Esophagus squamous epithelium (tissue), 5 donors: ENCODE results near the gene GPRASP1. TPM values are rescaled to one million over a fixed set of nuclear protein-coding genes. Genes with fewer than 3 reads are reported as not detected.

ENCODE experiments used
- DNase-seq: peaks from one replicate; lab custom pipeline; 2025; lab: John Stamatoyannopoulos, UW
- H3K27ac ChIP-seq, 4 donors: fragments of 200-600 bp; sonication (generic); one replicate each; pipeline ENCODE4 v1.5.1; 2016 to 2019; ENCODE audit warnings: mild to moderate bottlenecking in 1 of 4
- H3K27me3 ChIP-seq, 4 donors: fragments of 200-600 bp; sonication (generic); 1 replicate in 3 of 4; 2 replicates in 1 of 4; pipeline versions ENCODE4 v1.5.1 to v1.6.0; 2017 to 2021; ENCODE audit warnings: antibody characterized with exemption in 1 of 4
- H3K36me3 ChIP-seq, 3 donors: fragments of 200-600 bp; sonication (generic); one replicate each; pipeline ENCODE4 v1.5.1; 2016 to 2019
- H3K4me1 ChIP-seq, 3 donors: fragments of 200-600 bp; sonication (generic); one replicate each; pipeline ENCODE4 v1.5.1; 2017 to 2019
- H3K4me3 ChIP-seq, 4 donors: fragments of 200-600 bp; sonication (generic); 1 replicate in 3 of 4; 2 replicates in 1 of 4; pipeline ENCODE4 v1.5.1; 2016 to 2019; ENCODE audit warnings: mild to moderate bottlenecking in 2 of 4, moderate library complexity in 1 of 4
- H3K9me3 ChIP-seq, 3 donors: fragments of 200-600 bp; sonication (generic); one replicate each; pipeline ENCODE4 v1.5.1; 2016 to 2019
- POLR2A ChIP-seq, 4 donors: fragments of 450-650 bp; IDR thresholded peaks; one replicate each; pipeline ENCODE4 v1.6.1; 2017; ENCODE audit warnings: antibody characterized with exemption in 4 of 4, mild to moderate bottlenecking in 4 of 4, moderate library complexity in 3 of 4
- WGBS, 2 donors: methylation state at CpG; one replicate each; pipeline ENCODE4 v1.1.5; 2018; 5-methylcytosine and 5-hydroxymethylcytosine counted together
- intact Hi-C: fragments of 100-400 bp; cut with DNase I; formaldehyde crosslinking; loops from one replicate; pipeline ENCODE4 v1.15.0; 2022
- total RNA-seq, 4 donors: library from RNA; depleted of rRNA; stranded (reverse); fragments of >200 nt; gene quantifications; one replicate each; pipeline ENCODE4 v1.1.0, GENCODE V29; 2016
- TF ChIP-seq, protein P1 (sequence below), 6 experiments: fragments of 450-650 bp in 4 of 6; fragments of 200-600 bp in 2 of 6; sonication (generic) in 2 of 6; IDR thresholded peaks; one replicate each; pipeline ENCODE4 v1.5.1; 2016 to 2019; ENCODE audit warnings: antibody characterized with exemption in 6 of 6, mild to moderate bottlenecking in 4 of 6, moderate library complexity in 4 of 6
- donor health status: DM: yes; HTN: yes; CAD: no.

Gene GPRASP1
- total RNA-seq, 4 donors from 2014 or later: 0.45 to 8.0 (median 1.4) TPM

GRCh38 chrX:102624105-102624504 lies 27.2 kb upstream of the GPRASP1 start:
- 84% methylated on average over 5 of the region's 6 CpGs; no CpG with 5 or more reads in 1 of the 2 donors for WGBS, 2 donors
- no peak for DNase-seq

DNA sequence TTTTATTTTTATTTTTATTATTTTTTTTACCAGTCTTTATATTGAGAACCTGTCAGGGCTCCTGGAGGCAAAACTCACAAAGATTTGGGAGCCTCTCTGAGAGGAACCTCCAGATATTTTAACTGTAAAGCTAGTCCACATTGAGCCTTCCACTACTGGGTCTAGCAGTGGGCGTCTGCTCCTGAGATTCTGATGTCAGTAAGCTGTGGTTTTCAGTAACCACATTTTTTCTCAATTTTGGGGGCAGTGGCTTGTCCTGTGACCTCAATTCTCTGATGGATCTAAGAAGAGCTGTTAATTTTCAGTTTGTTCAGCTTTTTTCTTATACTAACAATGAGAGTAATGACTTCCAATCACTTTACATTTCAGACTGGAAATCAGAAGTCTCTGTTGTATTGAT lies 23.6 kb upstream of the GPRASP1 start:
- Histone ChIP-seq H3K4me3 (no peak overlapping the region), H3K9me3 (peaks cover 0 to 5% (median 0%) of the 10 kb centered on the region in 3 donors), H3K36me3 (no peaks in the 10 kb centered on the region), H3K27me3 (no peaks in the 10 kb centered on the region), H3K27ac (no peak overlapping the region), H3K4me1 (no peaks in the 10 kb centered on the region)
- 69 to 80% methylated on average over 1 of the region's 1 CpG for whole genome bisulfite sequencing, 2 donors
- TF ChIP-seq POLR2A (IDR thresholded peaks at IDR 0.05): no peak
- TF ChIP-seq, protein P1, sequence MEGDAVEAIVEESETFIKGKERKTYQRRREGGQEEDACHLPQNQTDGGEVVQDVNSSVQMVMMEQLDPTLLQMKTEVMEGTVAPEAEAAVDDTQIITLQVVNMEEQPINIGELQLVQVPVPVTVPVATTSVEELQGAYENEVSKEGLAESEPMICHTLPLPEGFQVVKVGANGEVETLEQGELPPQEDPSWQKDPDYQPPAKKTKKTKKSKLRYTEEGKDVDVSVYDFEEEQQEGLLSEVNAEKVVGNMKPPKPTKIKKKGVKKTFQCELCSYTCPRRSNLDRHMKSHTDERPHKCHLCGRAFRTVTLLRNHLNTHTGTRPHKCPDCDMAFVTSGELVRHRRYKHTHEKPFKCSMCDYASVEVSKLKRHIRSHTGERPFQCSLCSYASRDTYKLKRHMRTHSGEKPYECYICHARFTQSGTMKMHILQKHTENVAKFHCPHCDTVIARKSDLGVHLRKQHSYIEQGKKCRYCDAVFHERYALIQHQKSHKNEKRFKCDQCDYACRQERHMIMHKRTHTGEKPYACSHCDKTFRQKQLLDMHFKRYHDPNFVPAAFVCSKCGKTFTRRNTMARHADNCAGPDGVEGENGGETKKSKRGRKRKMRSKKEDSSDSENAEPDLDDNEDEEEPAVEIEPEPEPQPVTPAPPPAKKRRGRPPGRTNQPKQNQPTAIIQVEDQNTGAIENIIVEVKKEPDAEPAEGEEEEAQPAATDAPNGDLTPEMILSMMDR (IDR thresholded peaks at IDR 0.05): no peak
- no peak for DNase-seq
- intact Hi-C loops: no loop called here

More at GRCh38 chrX:102624105-102624504, 27.2 kb upstream of the GPRASP1 start:
- H3K27ac ChIP-seq: no peak overlapping the region
- H3K27me3 ChIP-seq: no peaks in the 10 kb centered on the region
- TF ChIP-seq POLR2A (IDR thresholded peaks at IDR 0.05): no peak
- TF ChIP-seq, protein P1 (IDR thresholded peaks at IDR 0.05): no peak
- H3K36me3 ChIP-seq: peaks cover 0 to 4% (median 0%) of the 10 kb centered on the region in 3 donors
- intact Hi-C loops: no loop called here
- H3K4me3 ChIP-seq: no peak overlapping the region
- H3K4me1 ChIP-seq: no peaks in the 10 kb centered on the region
- peaks cover 0 to 16% (median 7%) of the 10 kb centered on the region in 3 donors for H3K9me3 ChIP-seq

DNA sequence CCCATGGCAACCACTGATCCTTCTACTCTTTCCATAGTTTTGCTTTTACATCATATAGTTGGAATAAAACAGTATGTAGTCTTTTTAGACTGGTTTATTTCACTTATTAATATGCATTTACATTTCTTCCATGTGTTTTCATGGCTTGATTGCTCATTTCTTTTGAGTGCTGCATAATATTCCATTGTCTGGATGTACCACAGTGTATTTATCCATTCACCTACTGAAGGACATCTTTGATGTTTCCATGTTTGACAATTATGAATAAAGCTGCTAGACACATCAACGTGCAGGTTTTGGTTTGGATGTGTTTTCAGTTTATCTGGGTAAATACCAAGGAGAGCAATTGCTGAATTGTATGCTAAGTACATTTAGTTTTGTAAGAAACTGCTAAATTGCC lies 13.7 kb upstream of the GPRASP1 start:
- no peak overlapping the region for H3K27ac ChIP-seq
- peaks cover 0 to 2% (median 0%) of the 10 kb centered on the region in 3 donors for H3K36me3 ChIP-seq
- WGBS, 2 donors: 53 to 100% methylated on average over 1 of the region's 1 CpG
- no peak for DNase-seq
- no peaks in the 10 kb centered on the region for H3K9me3 ChIP-seq
- no peak for TF ChIP-seq POLR2A (IDR thresholded peaks at IDR 0.05)
- TF ChIP-seq, protein P1 (IDR thresholded peaks at IDR 0.05): no peak
- no peaks in the 10 kb centered on the region for H3K27me3 ChIP-seq
- H3K4me3 ChIP-seq: no peak overlapping the region
- intact Hi-C loops: no loop called here
- H3K4me1 ChIP-seq: no peaks in the 10 kb centered on the region

- TF ChIP-seq POLR2A (IDR thresholded peaks at IDR 0.05): no peak
- TF ChIP-seq, protein P1 (IDR thresholded peaks at IDR 0.05): no peak
- Histone ChIP-seq H3K27ac (peak overlapping the region; percentile 62 to 86 (median 77)), H3K36me3 (no peaks in the 10 kb centered on the region), H3K4me1 (peaks cover 0 to 16% (median 3%) of the 10 kb centered on the region in 3 donors), H3K27me3 (no peaks in the 10 kb centered on the region), H3K4me3 (peak overlapping the region; percentile 41 to 72 (median 60)), H3K9me3 (no peaks in the 10 kb centered on the region)
- DNase-seq: no peak
- WGBS, 2 donors: 40% methylated on average over 1 of the region's 23 CpGs; no CpG with 5 or more reads in 1 of the 2 donors
- intact Hi-C loops: no loop called here
Measured at GRCh38 chrX:102650903-102651241, 411 bp upstream of the GPRASP1 start.

- peak overlapping the region; percentile 62 to 86 (median 77) for H3K27ac ChIP-seq
- intact Hi-C loops: no loop called here
- peak overlapping the region; percentile 41 to 72 (median 60) for H3K4me3 ChIP-seq
- no peak for DNase-seq
- H3K36me3 ChIP-seq: no peaks in the 10 kb centered on the region
- 0 to 38% methylated on average over 1 to 16 of the region's 22 CpGs for WGBS, 2 donors
- no peak for TF ChIP-seq POLR2A (IDR thresholded peaks at IDR 0.05)
- TF ChIP-seq, protein P1 (IDR thresholded peaks at IDR 0.05): peak; percentile 21 to 54 (median 30)
- no peaks in the 10 kb centered on the region for H3K27me3 ChIP-seq
- H3K9me3 ChIP-seq: no peaks in the 10 kb centered on the region
- H3K4me1 ChIP-seq: peaks cover 0 to 16% (median 3%) of the 10 kb centered on the region in 3 donors
Measured at GRCh38 chrX:102652031-102652688, 877 bp downstream of the GPRASP1 start.
